HG02970 (cell line): ENCODE results near the gene SSTR4.
"Not testable (repeated sequence)": the region's sequence is repeated elsewhere in the genome, so short reads cannot be mapped to it uniquely, and the experiment has no call there.

Experiments used
- ATAC-seq: cut with Tn5 transposase; IDR thresholded peaks from one replicate; pipeline ENCODE4 v1.9.1; 2021; ENCODE audit warnings: mild to moderate bottlenecking, moderate library complexity, moderate number of reproducible peaks; ENCODE audit not compliant: unreplicated experiment, low FRiP score

SSTR4 gene, protein sequence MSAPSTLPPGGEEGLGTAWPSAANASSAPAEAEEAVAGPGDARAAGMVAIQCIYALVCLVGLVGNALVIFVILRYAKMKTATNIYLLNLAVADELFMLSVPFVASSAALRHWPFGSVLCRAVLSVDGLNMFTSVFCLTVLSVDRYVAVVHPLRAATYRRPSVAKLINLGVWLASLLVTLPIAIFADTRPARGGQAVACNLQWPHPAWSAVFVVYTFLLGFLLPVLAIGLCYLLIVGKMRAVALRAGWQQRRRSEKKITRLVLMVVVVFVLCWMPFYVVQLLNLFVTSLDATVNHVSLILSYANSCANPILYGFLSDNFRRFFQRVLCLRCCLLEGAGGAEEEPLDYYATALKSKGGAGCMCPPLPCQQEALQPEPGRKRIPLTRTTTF

DNA sequence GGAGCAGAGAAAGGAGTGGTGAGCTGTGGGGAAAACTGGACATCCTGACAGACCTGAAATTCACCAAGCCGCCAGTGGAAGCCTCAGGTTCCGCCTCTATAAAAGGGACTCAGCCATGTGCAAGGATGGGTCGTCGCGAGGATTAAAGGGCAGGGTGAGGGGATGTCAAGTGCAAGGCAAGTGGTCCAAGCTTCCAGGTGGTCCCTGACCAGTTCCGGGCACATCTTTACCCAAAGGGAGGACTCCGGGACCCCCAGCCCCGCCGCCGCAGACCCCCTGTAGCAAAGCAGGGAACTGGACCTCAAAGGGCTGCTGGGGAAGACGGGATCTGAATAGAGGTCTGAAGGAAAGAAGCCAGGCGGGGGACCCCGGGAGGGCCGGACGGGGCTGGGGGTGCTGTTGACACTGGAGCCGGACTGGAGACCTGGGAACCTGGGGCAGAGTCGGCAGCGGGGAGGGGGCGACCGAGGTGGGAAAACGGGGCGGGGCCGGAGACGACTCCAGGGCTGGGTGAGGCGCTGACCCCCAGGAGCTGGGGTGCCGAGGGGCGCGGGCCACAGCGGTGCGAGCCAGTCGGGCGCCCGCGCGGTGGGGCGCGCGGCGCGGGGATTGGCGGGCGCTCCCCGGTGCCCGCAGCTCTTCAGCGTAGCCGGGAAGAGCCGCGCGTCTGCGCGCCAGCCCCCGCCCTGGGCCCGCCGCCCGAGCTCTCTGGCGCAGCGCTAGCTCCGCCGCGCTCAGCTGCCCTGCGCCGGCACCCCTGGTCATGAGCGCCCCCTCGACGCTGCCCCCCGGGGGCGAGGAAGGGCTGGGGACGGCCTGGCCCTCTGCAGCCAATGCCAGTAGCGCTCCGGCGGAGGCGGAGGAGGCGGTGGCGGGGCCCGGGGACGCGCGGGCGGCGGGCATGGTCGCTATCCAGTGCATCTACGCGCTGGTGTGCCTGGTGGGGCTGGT lies at the start of gene SSTR4:
TSS of gene SSTR4 (plus strand) at position 592 of the 951 bp plus-strand sequence. CDS start at position 764, 172 bp downstream.
- ATAC-seq: no peak

DNA sequence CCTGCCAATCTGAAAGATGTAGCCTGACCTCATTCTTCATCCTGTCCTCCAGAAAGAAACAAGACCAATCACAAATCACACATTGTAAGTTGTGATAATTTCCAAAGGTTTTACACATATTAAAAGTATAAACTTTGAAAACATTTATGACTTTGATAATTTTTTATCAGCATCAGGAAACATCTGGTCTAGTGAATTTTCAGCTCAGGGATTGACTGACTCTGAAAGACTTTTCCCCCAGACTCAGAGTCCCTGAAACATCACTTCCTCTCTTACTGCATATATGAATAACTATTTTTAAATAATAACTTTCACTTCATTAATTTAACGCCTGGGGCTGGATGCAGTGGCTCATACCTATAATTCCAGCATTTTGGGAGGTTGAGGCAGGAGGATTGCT lies 48.5 kb upstream of the SSTR4 start:
- ATAC-seq: no peak

DNA sequence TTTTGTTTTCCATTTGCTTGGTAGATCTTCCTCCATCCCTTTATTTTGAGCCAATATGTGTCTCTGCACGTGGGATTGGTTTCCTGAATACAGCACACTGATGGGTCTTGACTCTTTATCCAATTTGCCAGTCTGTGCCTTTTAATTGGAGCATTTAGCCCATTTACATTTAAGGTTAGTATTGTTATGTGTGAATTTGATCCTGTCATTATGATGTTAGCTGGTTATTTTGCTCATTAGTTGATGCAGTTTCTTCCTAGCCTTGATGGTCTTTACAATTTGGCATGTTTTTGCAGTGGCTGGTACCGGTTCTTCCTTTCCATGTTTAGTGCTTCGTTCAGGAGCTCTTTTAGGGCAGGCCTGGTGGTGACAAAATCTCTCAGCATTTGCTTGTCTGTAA lies 43.7 kb upstream of the SSTR4 start:
- not testable (repeated sequence) for ATAC-seq

- ATAC-seq: no peak
Observed at GRCh38 chr20:22993823-22994222, 41.3 kb upstream of the SSTR4 start.

DNA sequence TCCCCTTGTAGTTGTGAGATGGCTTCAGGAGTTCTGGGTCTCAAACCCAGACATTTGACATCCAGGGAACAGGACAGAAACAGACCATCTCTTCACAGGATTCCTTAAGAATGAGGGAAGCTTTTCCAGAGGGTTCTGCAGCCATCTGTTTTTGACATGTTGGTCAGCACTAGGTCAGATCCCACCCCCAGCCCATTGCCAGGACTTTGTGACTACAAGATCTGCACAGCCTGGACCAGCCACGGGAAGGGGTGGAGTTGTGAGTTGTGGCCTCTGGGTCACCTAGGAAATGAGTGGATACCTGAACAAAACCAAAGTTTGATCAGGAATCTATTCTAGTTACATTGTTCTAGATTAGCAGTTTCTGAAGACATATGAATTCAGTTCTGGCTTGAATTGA lies 39.2 kb upstream of the SSTR4 start:
- no peak for ATAC-seq

GRCh38 chr20:22998476-22998875 lies 36.6 kb upstream of the SSTR4 start:
- no peak for ATAC-seq

DNA sequence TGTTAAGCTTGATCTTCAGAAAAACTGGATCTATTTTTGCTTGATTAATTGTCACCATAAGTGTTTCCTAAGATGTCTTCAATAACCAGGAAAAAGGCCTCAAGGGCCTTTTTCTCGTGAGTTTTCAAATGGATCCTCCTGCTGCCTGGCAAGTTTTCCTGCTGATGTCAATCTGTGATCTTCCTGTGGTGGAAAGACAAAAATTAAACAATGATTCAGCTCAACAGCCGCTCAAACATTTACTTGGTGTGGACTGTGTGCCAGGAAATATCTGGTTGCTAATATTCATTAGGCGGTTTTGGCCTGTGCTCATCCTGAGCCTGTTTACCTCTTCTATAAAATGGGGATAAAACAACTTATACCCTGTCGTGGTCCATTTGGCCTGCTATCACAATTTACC lies 35.4 kb upstream of the SSTR4 start:
- no peak for ATAC-seq

- no peak for ATAC-seq
Observed at GRCh38 chr20:23000232-23000947, 34.7 kb upstream of the SSTR4 start.

DNA sequence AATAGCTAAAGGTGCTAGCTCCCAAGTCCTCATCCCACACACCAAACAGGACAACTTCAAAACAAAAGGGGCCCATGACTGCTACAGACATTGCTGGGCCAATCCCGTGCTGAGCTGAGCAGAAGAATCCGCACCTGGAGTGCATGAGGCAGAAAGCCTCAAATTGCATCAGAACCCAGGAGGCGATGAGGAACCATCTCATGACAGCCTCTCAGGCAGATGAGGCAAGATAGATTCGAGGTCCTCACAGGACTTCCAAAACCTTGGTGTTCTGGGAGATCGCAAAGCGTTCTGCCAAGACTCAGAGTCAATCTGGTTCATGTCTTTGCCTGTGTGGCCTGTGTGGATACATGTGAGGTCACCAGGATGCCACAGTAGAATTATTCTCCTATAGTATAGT lies 32.8 kb upstream of the SSTR4 start:
- no peak for ATAC-seq

DNA sequence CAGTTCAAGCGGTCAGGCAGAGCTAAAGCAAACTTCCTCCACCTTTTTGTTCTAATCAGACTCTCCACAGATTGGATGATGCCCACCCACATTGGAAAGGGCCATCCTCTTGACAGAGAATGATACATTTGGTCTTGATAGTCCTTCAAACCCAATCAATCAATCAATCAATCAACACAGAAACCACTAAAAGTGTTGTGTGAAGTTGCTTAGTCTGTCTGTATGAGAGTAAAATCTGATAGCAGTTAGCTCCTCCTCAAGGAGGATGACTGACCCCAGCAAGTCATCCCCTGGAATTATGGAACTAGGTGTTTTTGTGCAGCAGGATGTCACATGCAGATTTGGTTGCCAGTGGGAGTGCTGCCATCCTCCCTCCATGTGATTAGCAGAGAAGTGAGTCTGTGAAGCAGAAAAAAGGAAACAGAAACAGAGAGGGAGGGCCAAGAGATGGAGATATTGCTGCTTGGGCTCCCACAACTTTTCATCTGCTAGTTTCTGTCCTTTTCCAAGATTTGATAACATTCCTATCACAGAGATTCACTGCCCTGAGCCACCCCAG lies 32.0 kb upstream of the SSTR4 start:
- no peak for ATAC-seq

GRCh38 chr20:23003881-23004460 lies 31.1 kb upstream of the SSTR4 start:
- ATAC-seq: no peak

- ATAC-seq: no peak
Observed at GRCh38 chr20:23005776-23006175, 29.3 kb upstream of the SSTR4 start.

- no peak for ATAC-seq
Observed at GRCh38 chr20:23007462-23007861, 27.6 kb upstream of the SSTR4 start.

DNA sequence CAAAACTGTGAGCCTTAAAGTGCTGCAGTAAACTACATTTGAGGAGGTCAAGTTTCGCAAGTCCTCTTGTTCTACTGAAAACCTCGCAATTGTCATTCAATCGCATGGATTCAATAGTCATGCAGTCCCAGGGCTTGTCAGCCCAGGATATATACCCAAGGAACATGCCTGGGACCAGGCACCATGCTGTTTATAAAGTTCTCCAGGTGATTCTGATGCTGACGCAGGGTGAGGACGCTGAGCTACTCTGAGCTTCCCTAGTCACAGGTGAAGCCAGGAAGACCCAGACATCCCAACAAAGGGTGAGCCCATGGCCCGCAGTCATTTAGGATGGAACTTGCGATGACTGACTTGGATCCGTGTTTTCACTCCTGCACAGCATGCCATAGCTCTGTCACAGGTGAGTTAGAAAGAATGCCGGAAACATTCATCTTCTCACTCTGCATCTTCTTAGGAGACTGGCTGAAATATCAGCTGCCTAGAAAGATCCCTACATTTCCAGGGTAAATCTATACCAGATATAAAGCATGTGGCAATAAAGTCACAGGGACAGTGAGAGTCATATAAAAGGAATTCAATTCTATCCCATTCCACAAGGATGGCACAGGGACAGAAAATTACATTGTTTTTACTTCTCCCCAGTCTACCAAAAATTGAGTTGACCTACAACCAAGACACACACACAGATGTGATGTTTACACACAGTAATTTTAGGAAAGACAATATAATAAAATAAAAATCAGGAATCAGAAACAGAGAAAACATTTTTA lies 27.0 kb upstream of the SSTR4 start:
- no peak for ATAC-seq

GRCh38 chr20:23008667-23009066 lies 26.4 kb upstream of the SSTR4 start:
- no peak for ATAC-seq

DNA sequence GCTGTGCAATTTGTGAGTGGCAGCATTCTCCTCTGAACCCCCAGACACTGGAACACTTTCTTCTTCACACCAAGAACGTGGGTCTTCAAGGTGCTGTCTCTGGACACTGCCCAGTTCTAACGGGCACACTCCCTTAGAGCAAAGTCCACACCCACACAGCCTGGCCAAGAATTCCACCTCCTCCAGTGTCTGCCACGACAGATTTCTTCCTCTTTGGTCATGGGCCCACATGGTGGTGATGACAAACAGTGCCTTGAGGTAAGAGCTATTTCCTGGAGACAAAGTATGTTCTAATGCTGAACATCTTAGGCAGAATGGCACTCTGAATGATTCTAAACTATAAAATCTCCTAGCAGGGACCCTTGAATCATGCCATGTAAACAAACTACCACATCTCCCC lies 25.5 kb upstream of the SSTR4 start:
- no peak for ATAC-seq

- no peak for ATAC-seq
Observed at GRCh38 chr20:23010096-23010495, 25.0 kb upstream of the SSTR4 start.

DNA sequence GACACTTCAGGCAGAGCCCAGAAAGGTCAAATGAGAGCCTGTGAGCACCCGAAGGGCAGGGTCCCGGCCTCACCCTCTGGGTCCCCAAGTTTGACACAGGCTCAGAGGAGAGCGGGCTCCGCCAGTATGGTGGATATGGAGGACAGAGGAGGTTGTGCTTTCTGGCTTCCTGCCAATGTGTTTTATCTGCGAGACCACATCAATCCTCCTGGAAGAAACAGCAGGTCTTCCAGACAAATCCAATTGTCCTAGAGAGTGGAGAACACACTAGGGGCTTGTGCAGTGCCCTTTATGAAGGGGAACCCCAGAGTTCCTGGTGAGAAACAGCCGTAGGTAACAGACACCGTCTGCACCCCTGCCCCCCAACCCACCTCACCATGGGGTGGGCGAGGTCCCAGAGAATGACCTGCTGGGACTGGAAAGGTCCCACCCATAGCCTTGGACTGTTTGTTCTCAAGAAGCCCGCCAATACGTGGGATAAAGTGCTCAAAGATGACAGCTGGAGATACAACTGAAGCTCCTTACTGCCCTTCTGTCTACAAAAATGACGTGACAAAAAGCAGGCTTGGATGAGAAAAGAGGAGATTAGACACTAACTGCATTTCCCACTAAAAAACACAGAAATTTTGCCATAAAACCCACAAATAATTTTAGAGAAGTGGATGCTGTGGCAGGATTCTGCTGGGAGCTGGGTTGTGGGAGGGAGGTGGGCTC lies 23.9 kb upstream of the SSTR4 start:
- no peak for ATAC-seq

GRCh38 chr20:23013429-23013828 lies 21.7 kb upstream of the SSTR4 start:
- no peak for ATAC-seq
